ENCODE data around the gene PXDN. TPM values are rescaled to one million over a fixed set of nuclear protein-coding genes. Genes with fewer than 3 reads are reported as not detected.
"Not testable (repeated sequence)": the region's sequence is repeated elsewhere in the genome, so short reads cannot be mapped to it uniquely, and the experiment has no call there.

The PXDN gene
- polyA plus RNA-seq, 10 donors: 134 to 247 (median 172) TPM

GRCh38 chr2:1685957-1686783, 58.1 kb downstream of the PXDN start:
- DNase-seq: no peak

- DNase-seq: no peak
Measured at GRCh38 chr2:1685078-1685956, 59.0 kb downstream of the PXDN start.

GRCh38 chr2:1683297-1683696, 61.0 kb downstream of the PXDN start:
- no peak for DNase-seq

- no peak for DNase-seq
Measured at GRCh38 chr2:1682181-1682440, 62.2 kb downstream of the PXDN start.

GRCh38 chr2:1681323-1682180, 62.8 kb downstream of the PXDN start:
- no peak for DNase-seq

GRCh38 chr2:1681017-1681318, 63.3 kb downstream of the PXDN start:
- no peak for DNase-seq

GRCh38 chr2:1680222-1681016, 63.9 kb downstream of the PXDN start:
- DNase-seq: no peak

GRCh38 chr2:1679488-1680039, 64.8 kb downstream of the PXDN start:
- not testable (repeated sequence) for DNase-seq

GRCh38 chr2:1679065-1679464, 65.2 kb downstream of the PXDN start:
- DNase-seq: not testable (repeated sequence)

GRCh38 chr2:1678609-1679008, 65.7 kb downstream of the PXDN start:
- DNase-seq: no peak

GRCh38 chr2:1677821-1678165, 66.5 kb downstream of the PXDN start:
- no peak for DNase-seq

- DNase-seq: no peak
Measured at GRCh38 chr2:1676913-1677820, 67.1 kb downstream of the PXDN start.

- no peak for DNase-seq
Measured at GRCh38 chr2:1676091-1676912, 68.0 kb downstream of the PXDN start.

GRCh38 chr2:1675633-1676032, 68.7 kb downstream of the PXDN start:
- DNase-seq: peak in 1 of 3 donors; percentile 87

GRCh38 chr2:1674766-1675397, 69.4 kb downstream of the PXDN start:
- DNase-seq: no peak

GRCh38 chr2:1674276-1674675, 70.0 kb downstream of the PXDN start:
- DNase-seq: no peak

- DNase-seq: no peak
Measured at GRCh38 chr2:1673160-1673944, 71.0 kb downstream of the PXDN start.

GRCh38 chr2:1672738-1673137, 71.6 kb downstream of the PXDN start:
- DNase-seq: no peak
